Measurements from ENCODE around the gene AFMID. TPM values are rescaled to one million over a fixed set of nuclear protein-coding genes. Genes with fewer than 3 reads are reported as not detected.
"Not testable (repeated sequence)": the region's sequence is repeated elsewhere in the genome, so short reads cannot be mapped to it uniquely, and the experiment has no call there.

AFMID gene
- total RNA-seq, 4 donors from 2014 or later: 16.5 to 44.3 (median 30.3) TPM

DNA sequence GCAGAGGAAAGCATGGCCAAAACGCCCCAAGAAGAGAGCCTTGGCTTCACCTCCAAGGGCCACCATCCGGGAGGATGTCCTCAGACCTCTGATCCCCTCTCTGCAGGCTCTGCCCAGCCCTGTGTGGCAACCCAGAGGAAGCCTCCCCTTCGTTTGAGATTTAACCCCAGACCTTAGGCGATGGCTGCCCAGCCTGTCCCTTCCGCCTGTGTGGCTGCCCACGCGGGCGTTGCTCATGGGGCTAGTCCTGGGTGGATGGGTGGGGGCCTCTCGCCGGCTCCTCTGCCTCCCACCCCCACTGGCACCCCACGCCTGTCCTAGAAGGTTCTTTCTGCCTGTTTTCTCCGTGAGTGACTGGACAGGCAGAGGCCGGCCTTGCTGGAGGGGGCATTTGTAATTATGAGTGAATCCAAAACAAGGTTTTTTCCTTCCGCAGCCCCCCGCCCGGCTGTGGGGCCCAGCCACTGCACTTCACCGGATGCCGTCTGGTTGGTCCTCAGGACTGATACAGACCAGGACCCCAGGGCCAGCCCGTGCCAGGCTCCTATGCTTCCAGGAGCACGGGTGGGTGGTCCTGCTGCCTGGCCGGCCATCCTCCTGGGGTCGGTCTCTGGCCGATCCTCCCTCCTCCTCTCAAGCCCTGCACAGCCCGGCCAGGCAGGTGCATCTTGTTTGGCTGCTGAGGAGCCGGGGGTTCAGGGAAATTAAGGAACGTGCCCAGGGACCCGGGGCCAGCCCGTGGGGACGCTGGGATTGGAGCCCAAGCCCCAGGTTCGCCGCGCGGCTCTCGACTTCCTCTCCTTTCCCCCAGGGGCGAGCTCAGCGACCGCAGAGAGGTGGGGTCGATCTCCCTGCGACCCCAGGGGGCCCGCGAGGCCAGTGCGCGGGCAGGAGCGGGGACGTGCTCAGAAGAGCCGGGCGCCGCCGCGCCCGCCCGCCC is 44.1 kb downstream of the AFMID start, which contains the start of gene TMEM235:
Gene TMEM235 (plus strand): TSS at position 636 of the 940 bp plus-strand sequence. CDS start 393 bp downstream, outside the sequence.
- no peaks in the 10 kb centered on the region for H3K36me3 ChIP-seq
- intact Hi-C loops (cut with DNase I): no loop called here
- H3K9me3 ChIP-seq: no peaks in the 10 kb centered on the region
- no peak for DNase-seq
- H3K27ac ChIP-seq: no peak within 1 kb of the TSS
- H3K4me3 ChIP-seq: peak within 1 kb of the TSS in 2 of 4 donors; percentile 7 to 44
- H3K4me1 ChIP-seq: peaks cover 0 to 25% (median 9%) of the 10 kb centered on the region in 3 donors
- no peak for TF ChIP-seq POLR2A (IDR thresholded peaks at IDR 0.05)
- 45 to 53% methylated on average over 2 to 12 of the region's 52 CpGs for WGBS, 2 donors
- H3K27me3 ChIP-seq: peaks cover 6 to 63% (median 12%) of the 10 kb centered on the region in 4 donors

DNA sequence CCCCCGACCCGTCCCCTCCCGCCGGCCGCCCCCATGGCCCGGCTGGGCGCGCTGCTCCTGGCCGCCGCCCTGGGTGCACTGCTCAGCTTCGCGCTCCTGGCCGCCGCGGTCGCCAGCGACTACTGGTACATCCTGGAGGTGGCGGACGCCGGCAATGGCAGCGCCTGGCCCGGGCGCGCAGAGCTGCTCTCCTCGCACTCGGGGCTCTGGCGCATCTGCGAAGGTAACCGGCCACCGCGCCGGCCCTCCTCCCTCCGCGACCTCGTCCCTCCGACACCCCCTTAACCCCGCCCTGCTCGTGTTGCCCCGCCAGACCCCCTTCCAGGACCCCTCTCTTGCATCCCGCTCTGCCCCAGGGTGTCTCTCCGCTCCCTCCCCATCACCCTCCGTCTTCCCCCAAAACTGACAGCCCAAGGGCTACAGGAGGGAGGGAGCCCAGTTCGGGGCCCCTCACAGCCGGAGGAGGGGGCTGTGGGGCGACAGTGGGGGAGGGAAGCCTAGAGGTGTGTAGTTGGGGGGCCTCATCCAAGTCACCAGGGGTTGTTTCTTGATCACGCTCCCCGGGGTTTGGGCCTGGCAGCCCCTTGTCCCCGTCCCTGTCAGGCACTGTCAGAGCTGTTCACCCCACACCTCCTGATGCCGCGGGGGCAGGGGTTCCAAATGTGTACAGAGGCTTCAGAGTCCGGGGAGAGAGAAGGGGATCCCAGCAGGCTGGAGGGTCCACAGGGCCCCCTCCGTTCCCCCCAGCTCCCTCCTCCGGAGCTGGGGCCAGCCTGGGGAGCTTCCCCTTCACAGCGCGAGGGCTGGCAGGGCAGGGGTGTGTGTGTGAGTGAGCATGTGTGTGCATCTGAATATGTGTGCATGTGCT is 45.1 kb downstream of the AFMID start:
- DNase-seq: no peak
- H3K27me3 ChIP-seq: peaks cover 6 to 63% (median 12%) of the 10 kb centered on the region in 4 donors
- WGBS, 2 donors: 40% methylated on average over 11 of the region's 55 CpGs; no CpG with 5 or more reads in 1 of the 2 donors

DNA sequence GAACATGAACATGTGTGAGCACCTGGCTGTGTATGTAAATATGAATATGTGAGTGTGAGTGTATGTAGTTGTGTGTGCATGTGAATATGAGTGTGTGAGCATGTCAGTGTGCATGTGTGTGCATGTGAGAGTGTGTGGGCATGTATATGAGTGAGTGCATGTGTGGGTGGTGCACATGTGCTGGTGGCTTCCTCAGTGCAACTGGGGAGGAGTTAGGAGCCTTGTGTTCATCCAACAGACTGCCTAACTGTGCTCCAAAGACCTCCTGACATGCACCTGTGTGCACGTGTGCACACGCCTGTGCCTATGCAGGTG is 45.7 kb downstream of the AFMID start:
- 92 to 100% methylated on average over 2 of the region's 2 CpGs for whole genome bisulfite sequencing, 2 donors
- Histone ChIP-seq H3K4me3 (no peak overlapping the region), H3K4me1 (peaks cover 0 to 23% (median 8%) of the 10 kb centered on the region in 3 donors), H3K27ac (no peak overlapping the region), H3K9me3 (no peaks in the 10 kb centered on the region), H3K27me3 (peaks cover 6 to 63% (median 12%) of the 10 kb centered on the region in 4 donors), H3K36me3 (no peaks in the 10 kb centered on the region)
- intact Hi-C loops (cut with DNase I): no loop called here
- no peak for TF ChIP-seq POLR2A (IDR thresholded peaks at IDR 0.05)
- TF ChIP-seq, protein P1, sequence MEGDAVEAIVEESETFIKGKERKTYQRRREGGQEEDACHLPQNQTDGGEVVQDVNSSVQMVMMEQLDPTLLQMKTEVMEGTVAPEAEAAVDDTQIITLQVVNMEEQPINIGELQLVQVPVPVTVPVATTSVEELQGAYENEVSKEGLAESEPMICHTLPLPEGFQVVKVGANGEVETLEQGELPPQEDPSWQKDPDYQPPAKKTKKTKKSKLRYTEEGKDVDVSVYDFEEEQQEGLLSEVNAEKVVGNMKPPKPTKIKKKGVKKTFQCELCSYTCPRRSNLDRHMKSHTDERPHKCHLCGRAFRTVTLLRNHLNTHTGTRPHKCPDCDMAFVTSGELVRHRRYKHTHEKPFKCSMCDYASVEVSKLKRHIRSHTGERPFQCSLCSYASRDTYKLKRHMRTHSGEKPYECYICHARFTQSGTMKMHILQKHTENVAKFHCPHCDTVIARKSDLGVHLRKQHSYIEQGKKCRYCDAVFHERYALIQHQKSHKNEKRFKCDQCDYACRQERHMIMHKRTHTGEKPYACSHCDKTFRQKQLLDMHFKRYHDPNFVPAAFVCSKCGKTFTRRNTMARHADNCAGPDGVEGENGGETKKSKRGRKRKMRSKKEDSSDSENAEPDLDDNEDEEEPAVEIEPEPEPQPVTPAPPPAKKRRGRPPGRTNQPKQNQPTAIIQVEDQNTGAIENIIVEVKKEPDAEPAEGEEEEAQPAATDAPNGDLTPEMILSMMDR (IDR thresholded peaks at IDR 0.05): no peak
- no peak for DNase-seq

More for the DNA sequence above, 45.1 kb downstream of the AFMID start:
- Histone ChIP-seq H3K27ac (no peak overlapping the region), H3K9me3 (no peaks in the 10 kb centered on the region), H3K4me3 (peak overlapping the region in 2 of 4 donors; percentile 7 to 44), H3K4me1 (peaks cover 0 to 20% (median 3%) of the 10 kb centered on the region in 3 donors), H3K36me3 (no peaks in the 10 kb centered on the region)
- intact Hi-C loops (cut with DNase I): no loop called here
- TF ChIP-seq, protein P1 (IDR thresholded peaks at IDR 0.05): no peak
- no peak for TF ChIP-seq POLR2A (IDR thresholded peaks at IDR 0.05)

DNA sequence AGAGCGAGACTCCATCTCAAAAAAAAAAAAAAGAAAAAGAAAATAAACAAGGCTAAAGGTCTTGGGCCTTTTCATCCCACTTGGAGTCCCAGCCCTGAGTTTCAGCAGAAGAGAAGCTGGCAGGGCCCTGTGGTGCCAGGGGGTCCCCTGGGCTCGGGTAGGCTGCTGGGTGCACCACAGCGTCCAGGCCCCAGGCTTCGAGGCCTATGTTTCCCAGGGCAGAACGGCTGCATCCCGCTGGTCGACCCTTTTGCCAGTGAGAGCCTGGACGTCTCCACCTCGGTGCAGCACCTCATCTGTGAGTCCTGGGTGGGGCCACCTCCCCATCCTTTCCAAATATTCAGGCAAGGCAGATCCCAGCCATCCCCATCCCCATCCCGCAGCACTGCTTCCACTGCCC is 46.5 kb downstream of the AFMID start:
- H3K36me3 ChIP-seq: no peaks in the 10 kb centered on the region
- no peak for DNase-seq
- intact Hi-C loops (cut with DNase I): no loop called here
- H3K9me3 ChIP-seq: no peaks in the 10 kb centered on the region
- TF ChIP-seq POLR2A (IDR thresholded peaks at IDR 0.05): no peak
- TF ChIP-seq, protein P1 (IDR thresholded peaks at IDR 0.05): no peak
- H3K4me3 ChIP-seq: no peak overlapping the region
- no peak overlapping the region for H3K27ac ChIP-seq
- peaks cover 6 to 57% (median 12%) of the 10 kb centered on the region in 4 donors for H3K27me3 ChIP-seq
- H3K4me1 ChIP-seq: peaks cover 0 to 27% (median 8%) of the 10 kb centered on the region in 3 donors
- 84 to 94% methylated on average over 10 of the region's 10 CpGs for WGBS, 2 donors

DNA sequence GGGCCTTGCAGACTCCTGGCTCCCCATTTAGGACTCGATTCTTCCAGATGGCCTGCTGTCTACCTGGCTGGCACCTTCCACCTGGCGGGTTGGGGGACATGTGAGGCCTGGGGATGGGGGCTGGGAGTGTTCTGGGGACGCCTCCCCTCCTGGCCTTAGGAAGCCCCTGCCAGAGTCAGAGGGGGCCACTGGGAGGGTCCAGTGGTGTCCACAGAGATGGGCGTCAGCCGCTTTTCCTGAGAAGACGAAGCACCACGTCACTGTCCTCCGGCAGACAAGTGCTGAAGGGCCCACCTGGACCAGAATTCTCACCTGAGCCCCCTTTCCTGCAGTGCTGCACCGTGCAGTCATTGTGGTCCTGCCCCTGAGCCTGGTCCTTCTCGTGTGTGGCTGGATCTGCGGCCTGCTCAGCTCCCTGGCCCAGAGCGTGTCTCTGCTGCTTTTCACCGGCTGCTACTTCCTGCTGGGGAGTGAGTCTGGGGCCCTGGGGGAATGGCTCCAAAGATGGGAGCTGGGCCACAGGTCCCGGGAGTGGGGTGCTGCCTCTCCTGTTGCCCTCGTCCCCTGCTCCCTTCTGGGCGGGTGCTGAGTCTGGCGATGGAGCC is 47.2 kb downstream of the AFMID start:
- Histone ChIP-seq H3K9me3 (no peaks in the 10 kb centered on the region), H3K36me3 (no peaks in the 10 kb centered on the region), H3K4me3 (no peak overlapping the region), H3K4me1 (peaks cover 0 to 27% (median 8%) of the 10 kb centered on the region in 3 donors), H3K27me3 (peaks cover 6 to 50% (median 12%) of the 10 kb centered on the region in 4 donors), H3K27ac (no peak overlapping the region)
- intact Hi-C loops (cut with DNase I): no loop called here
- TF ChIP-seq, protein P1 (IDR thresholded peaks at IDR 0.05): no peak
- TF ChIP-seq POLR2A (IDR thresholded peaks at IDR 0.05): no peak
- DNase-seq: no peak
- WGBS, 2 donors: 73 to 100% methylated on average over 1 to 2 of the region's 17 CpGs

DNA sequence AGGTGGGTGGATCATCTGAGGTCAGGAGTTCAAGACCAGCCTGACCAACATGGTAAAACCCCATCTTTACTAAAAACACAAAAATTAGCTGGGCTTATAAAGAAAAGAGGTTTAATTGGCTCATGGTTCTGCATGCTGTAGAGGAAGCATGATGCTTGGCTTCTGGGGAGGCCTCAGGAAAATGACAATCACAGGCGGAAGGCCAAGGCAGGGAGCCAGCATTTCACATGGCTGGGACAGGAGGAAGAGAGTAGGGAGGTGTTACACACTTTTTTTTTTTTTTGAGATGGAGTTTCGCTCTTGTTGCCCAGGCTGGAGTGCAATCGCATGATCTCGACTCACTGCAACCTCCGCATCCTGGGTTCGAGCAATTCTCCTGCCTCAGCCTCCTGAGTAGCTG is 47.9 kb downstream of the AFMID start:
- H3K4me3 ChIP-seq; H3K36me3 ChIP-seq; intact Hi-C loops (cut with DNase I); H3K27ac ChIP-seq; DNase-seq; H3K9me3 ChIP-seq: not testable (repeated sequence)
- H3K4me1 ChIP-seq: peaks cover 0 to 27% (median 8%) of the 10 kb centered on the region in 3 donors
- peaks cover 6 to 43% (median 12%) of the 10 kb centered on the region in 4 donors for H3K27me3 ChIP-seq
- WGBS, 2 donors: 75 to 83% methylated on average over 5 to 6 of the region's 6 CpGs
